ENCODE results near the gene AGMAT. TPM values are rescaled to one million over a fixed set of nuclear protein-coding genes. Genes with fewer than 3 reads are reported as not detected.
A peak's percentile ranks its signal among the peaks of the same experiment; 100 is the strongest.
"Not testable (repeated sequence)": the region's sequence is repeated elsewhere in the genome, so short reads cannot be mapped to it uniquely, and the experiment has no call there.

AGMAT gene
- total and polyA plus RNA-seq, 7 donors: 2.6 to 12.6 (median 3.6) TPM

- intact Hi-C loops (cut with DNase I): loop anchor here in 1 of 2 donors (1.0 to 5.0 kb wide), 2 partner anchors 13 to 89 kb away; partner anchors contain the start of gene DNAJC16
- WGBS, 3 donors: 27 to 29% (median 28%) methylated on average over 16 of the region's 16 CpGs
- DNase-seq (no peak), ATAC-seq (peak in 2 of 4 donors; percentile 8)
- no peaks in the 10 kb centered on the region for H3K36me3 ChIP-seq (ENCODE audit: insufficient read depth in 1 of 2, low read depth in 1 of 2)
- no peaks in the 10 kb centered on the region for H3K9me3 ChIP-seq
- H3K27ac ChIP-seq: peak overlapping the region; percentile 99
- TF ChIP-seq CTCF (IDR thresholded peaks at IDR 0.05): no peak
- H3K4me3 ChIP-seq: peak overlapping the region; percentile 83
- peaks cover 26% of the 10 kb centered on the region for H3K4me1 ChIP-seq
- no peaks in the 10 kb centered on the region for H3K27me3 ChIP-seq (ENCODE audit: insufficient read depth in 3 of 3, low read length in 2 of 3)
Measured at GRCh38 chr1:15616373-15617172, 31.7 kb upstream of the AGMAT start.

GRCh38 chr1:15610167-15610566 lies 25.3 kb upstream of the AGMAT start:
- Histone ChIP-seq H3K4me3 (no peak overlapping the region), H3K27ac (no peak overlapping the region), H3K27me3 (ENCODE audit: insufficient read depth in 3 of 3, low read length in 2 of 3) (no peaks in the 10 kb centered on the region), H3K36me3 (ENCODE audit: insufficient read depth in 1 of 2, low read depth in 1 of 2) (no peaks in the 10 kb centered on the region), H3K9me3 (no peaks in the 10 kb centered on the region), H3K4me1 (no peaks in the 10 kb centered on the region)
- no peak for DNase-seq
- intact Hi-C loops (cut with DNase I): no loop called here
- ATAC-seq: no peak
- 66 to 71% (median 67%) methylated on average over 4 of the region's 4 CpGs for WGBS, 3 donors
- no peak for TF ChIP-seq CTCF (IDR thresholded peaks at IDR 0.05)

- no peak for TF ChIP-seq CTCF (IDR thresholded peaks at IDR 0.05)
- intact Hi-C loops (cut with DNase I): no loop called here
- H3K9me3 ChIP-seq: no peaks in the 10 kb centered on the region
- ATAC-seq (no peak), DNase-seq (no peak)
- WGBS, 3 donors: 83 to 88% (median 86%) methylated on average over 7 of the region's 7 CpGs
- no peak overlapping the region for H3K4me3 ChIP-seq
- no peaks in the 10 kb centered on the region for H3K27me3 ChIP-seq (ENCODE audit: insufficient read depth in 3 of 3, low read length in 2 of 3)
- H3K27ac ChIP-seq: no peak overlapping the region
- no peaks in the 10 kb centered on the region for H3K36me3 ChIP-seq (ENCODE audit: insufficient read depth in 1 of 2, low read depth in 1 of 2)
- H3K4me1 ChIP-seq: no peaks in the 10 kb centered on the region
Measured at GRCh38 chr1:15609631-15610030, 24.8 kb upstream of the AGMAT start.

- ATAC-seq (no peak), DNase-seq (no peak)
- H3K27me3 ChIP-seq (ENCODE audit: insufficient read depth in 3 of 3, low read length in 2 of 3): no peaks in the 10 kb centered on the region
- no peaks in the 10 kb centered on the region for H3K4me1 ChIP-seq
- intact Hi-C loops (cut with DNase I): no loop called here
- no peak for TF ChIP-seq CTCF (IDR thresholded peaks at IDR 0.05)
- H3K9me3 ChIP-seq: no peaks in the 10 kb centered on the region
- H3K4me3 ChIP-seq: no peak overlapping the region
- H3K27ac ChIP-seq: no peak overlapping the region
- WGBS, 3 donors: 85 to 87% (median 86%) methylated on average over 11 of the region's 11 CpGs
- no peaks in the 10 kb centered on the region for H3K36me3 ChIP-seq (ENCODE audit: insufficient read depth in 1 of 2, low read depth in 1 of 2)
Measured at GRCh38 chr1:15605398-15606383, 20.8 kb upstream of the AGMAT start.

- H3K36me3 ChIP-seq (ENCODE audit: insufficient read depth in 1 of 2, low read depth in 1 of 2); intact Hi-C loops (cut with DNase I); DNase-seq; H3K9me3 ChIP-seq; ATAC-seq; H3K4me3 ChIP-seq; H3K27me3 ChIP-seq (ENCODE audit: insufficient read depth in 3 of 3, low read length in 2 of 3); H3K4me1 ChIP-seq: not testable (repeated sequence)
- WGBS, 3 donors: 93 to 97% (median 96%) methylated on average over 20 to 21 of the region's 21 CpGs
- peak overlapping the region; percentile 89 for H3K27ac ChIP-seq
Measured at GRCh38 chr1:15604400-15604799, 19.5 kb upstream of the AGMAT start.

- Histone ChIP-seq H3K4me3 (peak overlapping the region; percentile 86), H3K27ac (peak overlapping the region; percentile 89)
- H3K4me1 ChIP-seq; H3K27me3 ChIP-seq (ENCODE audit: insufficient read depth in 3 of 3, low read length in 2 of 3); H3K36me3 ChIP-seq (ENCODE audit: insufficient read depth in 1 of 2, low read depth in 1 of 2); H3K9me3 ChIP-seq; ATAC-seq; DNase-seq: not testable (repeated sequence)
- 42 to 56% (median 49%) methylated on average over 13 of the region's 13 CpGs for WGBS, 3 donors
- intact Hi-C loops (cut with DNase I): loop anchor here in 1 of 2 donors (1.0 kb wide), 1 partner anchor 13 kb away; the partner anchor contains the start of gene DDI2
Measured at GRCh38 chr1:15603966-15604282, 19.1 kb upstream of the AGMAT start.

All from psoas muscle (tissue), 8 donors.